GM12873 (cell line): ENCODE measurements around the gene SELENOM.

ENCODE experiments used
- TF ChIP-seq, protein P1 (sequence below): IDR thresholded peaks from 2 replicates; pipeline ENCODE4 v1.5.1; 2012; ENCODE audit warnings: low read depth, mild to moderate bottlenecking, moderate library complexity, low read length, control low read depth; ENCODE audit not compliant: insufficient read depth; ENCODE audit errors: missing control alignments

Gene SELENOM

DNA sequence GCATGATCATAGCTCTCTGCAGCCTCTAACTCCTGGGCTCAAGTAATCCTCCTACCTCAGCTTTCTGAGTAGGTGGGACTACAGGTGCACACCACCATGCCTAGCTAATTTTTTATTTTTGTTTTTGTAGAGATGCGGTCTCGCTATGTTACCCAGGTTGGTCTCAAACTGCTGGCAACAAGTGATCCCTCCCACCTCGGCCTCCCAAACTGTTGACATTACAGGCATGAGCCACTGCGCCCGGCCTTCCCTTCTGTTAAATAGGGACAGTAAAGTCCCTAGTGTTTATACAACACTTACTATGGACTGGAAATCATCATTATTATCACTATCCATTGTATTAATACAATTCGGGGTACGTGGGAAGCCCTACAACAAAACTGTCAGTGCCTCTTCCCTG is 12.6 kb downstream of the SELENOM start:
- TF ChIP-seq, protein P1, sequence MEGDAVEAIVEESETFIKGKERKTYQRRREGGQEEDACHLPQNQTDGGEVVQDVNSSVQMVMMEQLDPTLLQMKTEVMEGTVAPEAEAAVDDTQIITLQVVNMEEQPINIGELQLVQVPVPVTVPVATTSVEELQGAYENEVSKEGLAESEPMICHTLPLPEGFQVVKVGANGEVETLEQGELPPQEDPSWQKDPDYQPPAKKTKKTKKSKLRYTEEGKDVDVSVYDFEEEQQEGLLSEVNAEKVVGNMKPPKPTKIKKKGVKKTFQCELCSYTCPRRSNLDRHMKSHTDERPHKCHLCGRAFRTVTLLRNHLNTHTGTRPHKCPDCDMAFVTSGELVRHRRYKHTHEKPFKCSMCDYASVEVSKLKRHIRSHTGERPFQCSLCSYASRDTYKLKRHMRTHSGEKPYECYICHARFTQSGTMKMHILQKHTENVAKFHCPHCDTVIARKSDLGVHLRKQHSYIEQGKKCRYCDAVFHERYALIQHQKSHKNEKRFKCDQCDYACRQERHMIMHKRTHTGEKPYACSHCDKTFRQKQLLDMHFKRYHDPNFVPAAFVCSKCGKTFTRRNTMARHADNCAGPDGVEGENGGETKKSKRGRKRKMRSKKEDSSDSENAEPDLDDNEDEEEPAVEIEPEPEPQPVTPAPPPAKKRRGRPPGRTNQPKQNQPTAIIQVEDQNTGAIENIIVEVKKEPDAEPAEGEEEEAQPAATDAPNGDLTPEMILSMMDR: no peak

DNA sequence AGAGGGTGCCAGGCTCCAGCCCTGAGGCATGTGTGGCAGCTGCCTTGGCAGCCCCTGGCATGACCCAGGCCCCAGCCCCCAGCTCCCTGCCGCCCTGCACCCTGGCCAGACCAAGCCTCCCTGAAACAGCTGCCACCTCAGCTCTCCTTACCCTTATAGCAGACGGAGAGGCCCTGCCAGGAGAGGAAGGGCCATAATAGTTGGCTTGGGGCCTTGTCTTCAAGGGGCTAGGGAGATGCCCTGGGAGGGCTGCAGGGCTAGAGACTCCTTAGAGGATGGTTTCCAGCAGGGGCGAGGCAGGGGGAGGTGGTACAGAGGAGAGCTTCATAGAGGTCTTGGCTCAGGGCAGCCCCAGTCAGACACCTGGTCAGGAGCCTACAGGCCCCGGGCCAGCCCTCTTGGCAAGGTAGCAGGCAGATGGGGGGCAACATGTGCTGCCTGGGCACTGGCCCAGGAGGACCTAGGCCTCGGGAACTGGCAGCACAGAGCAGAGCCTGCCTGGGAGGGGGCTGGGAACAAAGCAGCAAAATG is 13.3 kb downstream of the SELENOM start:
- TF ChIP-seq, protein P1: no peak

DNA sequence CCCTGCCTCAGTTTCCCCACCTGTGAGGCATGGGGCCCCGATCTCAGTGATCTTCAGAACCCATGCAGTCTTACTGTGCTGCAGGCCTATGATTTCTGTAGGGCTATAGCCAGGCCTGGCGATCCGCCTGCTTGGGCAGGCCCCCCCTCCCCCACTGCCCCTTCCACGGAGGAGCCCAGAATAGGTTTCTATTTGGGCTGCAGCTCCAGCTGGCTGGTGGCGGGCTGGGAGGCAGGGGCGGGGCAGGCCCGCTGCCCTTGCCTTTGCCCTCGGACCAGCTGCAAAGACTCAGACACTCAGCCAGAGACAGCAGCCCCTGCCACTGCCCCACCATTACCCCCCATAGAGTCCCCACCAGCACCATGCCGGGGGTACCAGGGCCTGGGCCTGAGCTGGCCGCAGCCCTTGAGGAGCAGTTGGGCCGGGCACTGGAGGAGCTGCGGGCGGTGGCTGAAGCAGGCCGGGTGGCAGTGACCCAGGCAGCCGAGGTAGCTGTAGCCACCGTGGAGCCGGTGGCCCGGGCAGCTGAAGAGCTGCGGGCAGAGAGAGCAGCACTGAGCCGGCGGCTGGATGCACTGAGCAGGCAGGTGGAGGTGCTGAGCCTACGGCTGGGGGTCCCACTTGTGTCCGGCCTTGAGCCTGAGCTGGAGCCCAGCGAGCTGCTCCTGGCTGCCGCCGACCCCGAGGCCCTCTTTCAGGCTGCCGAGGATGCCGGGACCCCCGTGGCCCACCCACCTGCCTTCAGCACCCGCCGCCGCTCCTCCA is 14.1 kb downstream of the SELENOM start:
- TF ChIP-seq, protein P1: no peak

DNA sequence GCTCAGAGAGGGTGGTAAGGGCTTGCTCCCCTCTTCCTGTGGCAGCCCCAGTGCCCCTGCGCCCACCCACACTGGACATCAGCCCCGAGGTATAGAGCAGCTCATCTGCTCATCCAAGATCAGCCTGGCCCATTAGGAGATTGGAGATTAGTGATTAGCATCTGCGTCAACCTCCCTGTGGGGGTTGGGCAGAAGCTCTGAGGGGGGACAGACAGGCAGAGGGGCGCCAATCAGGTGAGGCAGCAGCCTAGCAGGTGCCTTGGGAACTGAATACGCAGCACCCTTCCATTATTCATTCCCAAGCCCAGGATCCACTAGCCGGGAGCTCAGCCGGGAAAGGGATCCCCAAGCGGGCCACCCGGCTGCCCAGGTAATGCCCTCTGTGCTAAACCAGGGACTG is 15.2 kb downstream of the SELENOM start:
- TF ChIP-seq, protein P1: no peak

DNA sequence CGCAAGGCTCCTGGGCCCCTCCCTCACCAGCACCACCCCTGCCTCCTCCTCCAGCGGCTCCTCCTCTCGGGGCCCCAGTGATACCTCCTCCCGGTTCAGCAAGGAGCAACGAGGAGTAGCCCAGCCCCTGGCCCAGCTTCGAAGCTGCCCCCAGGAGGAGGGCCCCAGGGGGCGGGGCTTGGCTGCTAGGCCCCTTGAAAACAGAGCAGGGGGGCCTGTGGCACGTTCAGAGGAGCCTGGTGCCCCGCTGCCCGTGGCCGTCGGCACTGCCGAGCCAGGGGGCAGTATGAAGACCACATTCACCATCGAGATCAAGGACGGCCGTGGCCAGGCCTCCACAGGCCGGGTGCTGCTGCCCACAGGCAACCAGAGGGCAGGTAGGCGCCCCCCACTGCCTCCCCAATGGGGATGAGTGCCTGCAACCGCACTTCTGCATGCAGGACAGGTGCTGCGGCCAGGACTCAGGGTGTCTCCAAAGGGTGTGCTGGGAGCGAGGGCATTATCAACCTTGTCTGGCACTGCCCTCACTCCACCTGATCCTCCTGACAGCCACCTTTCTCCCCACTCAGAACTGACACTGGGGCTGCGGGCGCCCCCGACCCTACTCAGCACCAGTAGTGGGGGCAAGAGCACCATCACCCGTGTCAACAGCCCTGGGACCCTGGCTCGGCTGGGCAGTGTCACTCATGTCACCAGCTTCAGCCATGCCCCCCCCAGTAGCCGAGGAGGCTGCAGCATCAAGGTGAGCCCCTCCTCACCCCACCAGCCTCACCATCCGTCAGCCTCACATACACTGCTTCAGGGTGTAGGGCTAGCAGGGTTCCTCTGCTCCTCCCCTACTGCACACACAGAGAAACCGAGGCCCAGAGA is 16.0 kb downstream of the SELENOM start:
- TF ChIP-seq, protein P1: no peak

DNA sequence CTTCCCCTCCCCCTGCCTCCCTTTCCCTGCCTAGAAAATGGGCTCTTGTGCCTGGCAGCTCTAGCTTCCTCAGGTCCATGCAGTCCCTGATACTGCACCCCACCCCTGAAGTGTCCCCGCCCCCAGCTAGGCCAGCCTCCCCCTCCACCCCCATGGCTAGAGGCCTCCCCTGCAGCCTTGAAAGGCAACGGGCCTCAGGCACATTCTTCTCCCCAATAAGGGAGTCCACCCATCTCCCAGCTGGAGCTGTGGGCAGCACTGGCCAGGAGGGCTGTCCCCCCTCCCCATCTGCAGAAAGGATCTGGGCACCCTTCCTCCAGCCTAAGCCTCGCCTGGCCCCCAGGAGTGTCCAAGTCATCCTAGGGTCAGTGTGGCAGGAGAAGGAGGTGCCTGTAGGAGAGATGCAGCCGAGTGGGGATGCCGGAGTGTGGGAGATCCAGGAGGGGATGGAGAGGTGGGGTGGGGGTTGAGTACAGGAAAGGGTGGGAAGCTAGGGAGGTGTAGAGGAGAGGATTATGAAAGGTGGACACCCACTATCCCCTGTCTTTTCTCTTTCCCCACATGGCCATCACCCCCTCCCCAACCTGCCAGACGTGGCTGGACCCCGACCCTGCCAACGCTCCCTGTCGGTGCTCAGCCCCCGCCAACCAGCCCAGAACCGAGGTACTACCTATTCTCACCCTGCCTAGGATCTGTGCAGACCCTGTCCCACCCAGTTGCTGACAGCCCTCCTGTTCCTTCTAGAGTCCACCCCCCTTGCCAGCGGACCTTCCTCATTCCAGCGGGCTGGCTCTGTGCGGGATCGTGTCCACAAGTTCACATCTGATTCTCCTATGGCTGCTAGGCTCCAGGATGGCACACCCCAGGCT is 16.9 kb downstream of the SELENOM start:
- TF ChIP-seq, protein P1: no peak
